HG02759 (cell line): Measurements from ENCODE around the gene PAQR3.
"Not testable (repeated sequence)": the region's sequence is repeated elsewhere in the genome, so short reads cannot be mapped to it uniquely, and the experiment has no call there.

Source experiments
- ATAC-seq: cut with Tn5 transposase; IDR thresholded peaks from one replicate; pipeline ENCODE4 v1.9.1; 2021; ENCODE audit warnings: mild to moderate bottlenecking, moderate library complexity; ENCODE audit not compliant: unreplicated experiment

PAQR3 gene

GRCh38 chr4:78928835-78929234, 10.4 kb downstream of the PAQR3 start:
- ATAC-seq, result no peak

- ATAC-seq, result no peak
These were observed 12.4 kb downstream of the PAQR3 start for GRCh38 chr4:78926826-78927225.

GRCh38 chr4:78923464-78924312, 15.6 kb downstream of the PAQR3 start:
- no peak for ATAC-seq

- ATAC-seq, result no peak
These were observed 17.0 kb downstream of the PAQR3 start for GRCh38 chr4:78922207-78922606.

- ATAC-seq, result no peak
These were observed 28.6 kb downstream of the PAQR3 start for GRCh38 chr4:78910612-78911011.

GRCh38 chr4:78908974-78909373, 30.3 kb downstream of the PAQR3 start:
- not testable (repeated sequence) for ATAC-seq

GRCh38 chr4:78907638-78908037, 31.6 kb downstream of the PAQR3 start:
- ATAC-seq, result no peak

- no peak for ATAC-seq
These were observed 35.1 kb downstream of the PAQR3 start for GRCh38 chr4:78904143-78904542.

GRCh38 chr4:78902298-78902697, 36.9 kb downstream of the PAQR3 start:
- ATAC-seq, result no peak

GRCh38 chr4:78901882-78902281, 37.4 kb downstream of the PAQR3 start:
- ATAC-seq, result no peak

- no peak for ATAC-seq
These were observed 39.9 kb downstream of the PAQR3 start for GRCh38 chr4:78899302-78899701.

- ATAC-seq, result no peak
These were observed 49.3 kb downstream of the PAQR3 start for GRCh38 chr4:78889955-78890354.

GRCh38 chr4:78885598-78885997, 53.6 kb downstream of the PAQR3 start:
- ATAC-seq, result no peak

GRCh38 chr4:78880874-78881492, 58.3 kb downstream of the PAQR3 start:
- no peak for ATAC-seq

- ATAC-seq, result no peak
These were observed 61.2 kb downstream of the PAQR3 start for GRCh38 chr4:78878031-78878430.

GRCh38 chr4:78876568-78877320, 62.5 kb downstream of the PAQR3 start:
- ATAC-seq, result no peak

GRCh38 chr4:78870056-78870455, 69.2 kb downstream of the PAQR3 start:
- ATAC-seq, result no peak

GRCh38 chr4:78868712-78869111, 70.5 kb downstream of the PAQR3 start:
- ATAC-seq, result not testable (repeated sequence)

- no peak for ATAC-seq
These were observed 73.8 kb downstream of the PAQR3 start for GRCh38 chr4:78865451-78865850.

- peak; percentile 55 for ATAC-seq
These were observed 74.7 kb downstream of the PAQR3 start for GRCh38 chr4:78864405-78865024.

GRCh38 chr4:78863991-78864390, 75.2 kb downstream of the PAQR3 start:
- ATAC-seq, result peak; percentile 17
